ENCODE results near the gene SRR. TPM values are rescaled to one million over a fixed set of nuclear protein-coding genes. Genes with fewer than 3 reads are reported as not detected.
"Not testable (repeated sequence)": the region's sequence is repeated elsewhere in the genome, so short reads cannot be mapped to it uniquely, and the experiment has no call there.

Gene SRR
- 10 to 100 TPM; 20.0 to 22.2 TPM for total RNA-seq

- Mint-ChIP-seq H3K4me3 (peak within 1 kb of the TSS; percentile 90), H3K27ac (peak within 1 kb of the TSS; percentile 75), H3K27me3 (no peaks in the 10 kb centered on the region), H3K9me3 (no peaks in the 10 kb centered on the region), H3K36me3 (peaks cover 21% of the 10 kb centered on the region), H3K4me1 (ENCODE audit: low read depth) (peaks cover 46% of the 10 kb centered on the region)
- DNase-seq = peak; percentile 96
- intact Hi-C loops (cut with micrococcal nuclease) = loop anchor here (2.0 to 5.0 kb wide), 5 partner anchors 33 to 251 kb away; partner anchors contain the start of genes MNT, SGSM2 and TSR1
- CTCF ChIA-PET = interaction anchor here (0.6 to 2.4 kb wide), 6 partner anchors 50 to 250 kb away, joined by 4 to 16 read pairs (median 6); partner anchors contain the start of gene HIC1
- POLR2A ChIA-PET = interaction anchor here (0.6 to 3.4 kb wide), 7 partner anchors 11 to 248 kb away, joined by 3 to 24 read pairs (median 4); partner anchors contain the start of genes HIC1, SGSM2 and TSR1
Measured at GRCh38 chr17:2303204-2304188, at the start of gene SRR, which contains the start of gene SMG6. SRR (plus strand) TSS chr17:2303950; CDS start chr17:2315561, 11,611 bp downstream. SMG6 (minus strand) TSS chr17:2303785; CDS start chr17:2303720, 65 bp downstream.

- ChIA-PET POLR2A (interaction anchor here (1.2 to 2.0 kb wide), 3 partner anchors 11 to 188 kb away, joined by 4 to 5 read pairs (median 4); no protein-coding TSS in a partner anchor), CTCF (interaction anchor here (1.0 to 3.9 kb wide), 5 partner anchors 12 to 538 kb away, joined by 3 to 20 read pairs (median 4); partner anchors contain the start of gene HIC1)
- intact Hi-C loops (cut with micrococcal nuclease); H3K9me3 Mint-ChIP-seq; H3K27me3 Mint-ChIP-seq; DNase-seq: not testable (repeated sequence)
- Mint-ChIP-seq H3K4me1 (ENCODE audit: low read depth) (peaks cover 72% of the 10 kb centered on the region), H3K36me3 (peaks cover 36% of the 10 kb centered on the region), H3K27ac (peak overlapping the region; percentile 93), H3K4me3 (peak overlapping the region; percentile 65)
Measured at GRCh38 chr17:2258830-2259229, 44.9 kb upstream of the SRR start.

- DNase-seq = peak; percentile 90
Measured at GRCh38 chr17:2259769-2260536, 43.8 kb upstream of the SRR start.

GRCh38 chr17:2262135-2262587, 41.6 kb upstream of the SRR start:
- ChIA-PET CTCF (interaction anchor here (1.4 to 4.1 kb wide), 4 partner anchors 8 to 207 kb away, joined by 4 to 22 read pairs (median 8); partner anchors contain the start of gene HIC1), POLR2A (interaction anchor here (0.8 to 2.7 kb wide), 5 partner anchors 8 to 207 kb away, joined by 3 to 12 read pairs (median 4); partner anchors contain the start of gene HIC1)
- peak overlapping the region; percentile 16 for H3K4me3 Mint-ChIP-seq
- H3K4me1 Mint-ChIP-seq (ENCODE audit: low read depth) = peaks cover 89% of the 10 kb centered on the region
- peaks cover 27% of the 10 kb centered on the region for H3K36me3 Mint-ChIP-seq
- no peaks in the 10 kb centered on the region for H3K9me3 Mint-ChIP-seq
- peak overlapping the region; percentile 99 for H3K27ac Mint-ChIP-seq
- no peaks in the 10 kb centered on the region for H3K27me3 Mint-ChIP-seq
- intact Hi-C loops (cut with micrococcal nuclease) = loop anchor here (5.0 to 10.0 kb wide), 2 partner anchors 135 to 547 kb away; partner anchors contain the start of gene TLCD2
- DNase-seq = no peak

More at GRCh38 chr17:2259769-2260536, 43.8 kb upstream of the SRR start:
- H3K4me3 Mint-ChIP-seq = peak overlapping the region; percentile 65
- peak overlapping the region; percentile 93 for H3K27ac Mint-ChIP-seq
- H3K4me1 Mint-ChIP-seq (ENCODE audit: low read depth) = peaks cover 72% of the 10 kb centered on the region
- H3K36me3 Mint-ChIP-seq = peaks cover 32% of the 10 kb centered on the region
- intact Hi-C loops (cut with micrococcal nuclease) = loop anchor here (5.0 to 10.0 kb wide), 2 partner anchors 137 to 545 kb away; partner anchors contain the start of gene TLCD2
- ChIA-PET CTCF (interaction anchor here (0.9 to 3.9 kb wide), 7 partner anchors 11 to 205 kb away, joined by 3 to 20 read pairs (median 3); partner anchors contain the start of gene HIC1), POLR2A (interaction anchor here (0.6 to 2.0 kb wide), 11 partner anchors 8 to 206 kb away, joined by 3 to 9 read pairs (median 4); partner anchors contain the start of genes HIC1, SMG6 and SRR)
- no peaks in the 10 kb centered on the region for H3K27me3 Mint-ChIP-seq
- H3K9me3 Mint-ChIP-seq = no peaks in the 10 kb centered on the region

GRCh38 chr17:2263183-2264066, 40.3 kb upstream of the SRR start:
- POLR2A ChIA-PET = interaction anchor here (0.6 to 4.7 kb wide), 8 partner anchors 9 to 208 kb away, joined by 3 to 61 read pairs (median 4); partner anchors contain the start of genes HIC1 and TSR1
- Mint-ChIP-seq H3K9me3 (no peaks in the 10 kb centered on the region), H3K36me3 (peaks cover 23% of the 10 kb centered on the region), H3K4me3 (peak overlapping the region; percentile 48), H3K27ac (peak overlapping the region; percentile 99), H3K27me3 (no peaks in the 10 kb centered on the region), H3K4me1 (ENCODE audit: low read depth) (peaks cover 92% of the 10 kb centered on the region)
- CTCF ChIA-PET = interaction anchor here (4.1 to 5.9 kb wide), 3 partner anchors 10 to 208 kb away, joined by 22 to 41 read pairs (median 40); partner anchors contain the start of gene HIC1
- DNase-seq = no peak
- intact Hi-C loops (cut with micrococcal nuclease) = loop anchor here (1.0 to 10.0 kb wide), 3 partner anchors 9 to 549 kb away; partner anchors contain the start of gene TLCD2

GRCh38 chr17:2264067-2264860, 39.5 kb upstream of the SRR start:
- H3K4me1 Mint-ChIP-seq (ENCODE audit: low read depth) = peaks cover 83% of the 10 kb centered on the region
- H3K27me3 Mint-ChIP-seq = no peaks in the 10 kb centered on the region
- CTCF ChIA-PET = interaction anchor here (0.7 to 5.9 kb wide), 5 partner anchors 11 to 544 kb away, joined by 3 to 41 read pairs (median 22); partner anchors contain the start of gene HIC1
- no peak for DNase-seq
- intact Hi-C loops (cut with micrococcal nuclease) = loop anchor here (5.0 to 10.0 kb wide), 2 partner anchors 133 to 549 kb away; partner anchors contain the start of gene TLCD2
- no peaks in the 10 kb centered on the region for H3K9me3 Mint-ChIP-seq
- POLR2A ChIA-PET = interaction anchor here (0.7 to 4.7 kb wide), 7 partner anchors 11 to 210 kb away, joined by 4 to 61 read pairs (median 5); partner anchors contain the start of genes HIC1 and TSR1
- peak overlapping the region; percentile 99 for H3K27ac Mint-ChIP-seq
- peaks cover 23% of the 10 kb centered on the region for H3K36me3 Mint-ChIP-seq
- peak overlapping the region; percentile 79 for H3K4me3 Mint-ChIP-seq

GRCh38 chr17:2265166-2265565, 38.6 kb upstream of the SRR start:
- H3K36me3 Mint-ChIP-seq = peaks cover 29% of the 10 kb centered on the region
- DNase-seq, H3K9me3 Mint-ChIP-seq, H3K27me3 Mint-ChIP-seq: not testable (repeated sequence)
- intact Hi-C loops (cut with micrococcal nuclease) = loop anchor here (10.0 kb wide), 1 partner anchor 550 kb away; the partner anchor contains the start of gene TLCD2
- peaks cover 83% of the 10 kb centered on the region for H3K4me1 Mint-ChIP-seq (ENCODE audit: low read depth)
- peak overlapping the region; percentile 79 for H3K4me3 Mint-ChIP-seq
- peak overlapping the region; percentile 99 for H3K27ac Mint-ChIP-seq
- CTCF ChIA-PET = interaction anchor here (1.6 to 5.9 kb wide), 4 partner anchors 12 to 210 kb away, joined by 4 to 41 read pairs (median 31); partner anchors contain the start of gene HIC1
- POLR2A ChIA-PET = interaction anchor here (0.6 to 4.7 kb wide), 6 partner anchors 12 to 211 kb away, joined by 4 to 61 read pairs (median 4); partner anchors contain the start of gene HIC1

GRCh38 chr17:2266045-2266864, 37.5 kb upstream of the SRR start:
- Mint-ChIP-seq H3K9me3 (no peaks in the 10 kb centered on the region), H3K4me1 (ENCODE audit: low read depth) (peaks cover 81% of the 10 kb centered on the region), H3K27ac (peak overlapping the region; percentile 99), H3K4me3 (peak overlapping the region; percentile 79), H3K36me3 (peaks cover 27% of the 10 kb centered on the region), H3K27me3 (no peaks in the 10 kb centered on the region)
- peak; percentile 94 for DNase-seq
- ChIA-PET POLR2A (interaction anchor here (0.6 to 4.7 kb wide), 10 partner anchors 13 to 211 kb away, joined by 3 to 61 read pairs (median 4); partner anchors contain the start of genes HIC1, SMG6 and TSR1), CTCF (interaction anchor here (0.6 to 5.9 kb wide), 9 partner anchors 9 to 213 kb away, joined by 3 to 41 read pairs (median 4); partner anchors contain the start of gene HIC1)
- intact Hi-C loops (cut with micrococcal nuclease) = loop anchor here (1.0 to 10.0 kb wide), 5 partner anchors 16 to 551 kb away; partner anchors contain the start of genes SMG6, SRR and TLCD2
